Measurements from ENCODE around the gene CAPZA1.

- TF ChIP-seq CTCF (IDR thresholded peaks at IDR 0.05) (no peak), POLR2A (IDR thresholded peaks at IDR 0.05) (no peak)
Measured at GRCh38 chr1:112695276-112695675, 75.6 kb downstream of the CAPZA1 start.

All from adrenal gland (tissue), 5 donors.